GM13976 (cell line): ENCODE results near the gene KSR1.
A peak's percentile ranks its signal among the peaks of the same experiment; 100 is the strongest.

ENCODE experiments used
- DNase-seq: peaks from one replicate; pipeline ENCODE4 v3.0.0; 2012; ENCODE audit warnings: low spot score
- in situ Hi-C: fragments of 300-500 bp; cut with MboI; formaldehyde crosslinking; loops from one replicate; pipeline ENCODE4 v1.12.0; 2022; ENCODE audit warnings: low sequenced_read_pairs, mixed read lengths, inconsistent platforms; ENCODE audit not compliant: unreplicated experiment
- TF ChIP-seq, protein P1 (sequence below): IDR thresholded peaks from 2 replicates; pipeline ENCODE4 v1.5.1; 2012; ENCODE audit warnings: borderline replicate concordance, mild to moderate bottlenecking; ENCODE audit not compliant: insufficient read depth; ENCODE audit errors: extremely low read depth, missing control alignments, control extremely low read depth

KSR1 gene

DNA sequence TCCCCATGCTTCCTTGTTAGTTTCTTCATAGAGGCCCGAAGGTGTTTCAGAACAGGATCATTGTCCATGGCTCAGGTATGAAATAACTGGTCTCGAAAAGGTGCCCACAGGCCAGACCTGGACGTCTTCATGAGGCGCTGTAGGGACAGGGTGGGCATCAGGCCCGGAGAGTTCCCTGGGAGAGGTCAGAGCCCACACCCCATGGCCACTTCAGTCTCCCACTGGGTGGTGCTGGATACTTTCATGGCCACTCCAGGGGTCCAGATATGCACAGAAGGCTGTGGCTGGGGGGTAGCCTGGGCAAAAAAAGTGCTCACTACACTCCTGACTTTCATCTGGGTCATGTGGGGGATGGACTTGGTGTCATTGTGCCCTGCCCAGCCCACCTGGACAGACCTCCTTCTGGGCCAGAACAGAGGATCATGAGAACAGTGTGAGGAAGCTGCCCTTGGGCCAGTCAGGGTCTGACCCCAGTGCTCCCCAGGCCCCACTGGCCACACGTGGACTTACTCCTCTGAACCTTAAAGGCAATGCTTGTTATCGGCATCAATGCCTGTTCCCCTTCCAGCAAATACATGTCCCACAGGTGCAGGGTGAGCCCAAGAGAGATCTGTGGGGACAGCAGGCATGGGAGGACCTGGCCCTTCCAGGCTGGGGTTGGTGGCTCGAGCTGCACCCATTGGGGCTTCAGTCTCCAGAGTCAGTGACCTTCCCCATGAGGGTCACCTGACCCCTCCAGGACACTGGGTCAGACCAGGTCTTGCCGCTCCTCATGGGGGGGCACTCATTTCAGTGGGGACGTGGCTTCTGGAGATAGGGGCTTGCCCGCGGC lies 211.6 kb downstream of the KSR1 start:
- DNase-seq: peak; percentile 4
- TF ChIP-seq, protein P1, sequence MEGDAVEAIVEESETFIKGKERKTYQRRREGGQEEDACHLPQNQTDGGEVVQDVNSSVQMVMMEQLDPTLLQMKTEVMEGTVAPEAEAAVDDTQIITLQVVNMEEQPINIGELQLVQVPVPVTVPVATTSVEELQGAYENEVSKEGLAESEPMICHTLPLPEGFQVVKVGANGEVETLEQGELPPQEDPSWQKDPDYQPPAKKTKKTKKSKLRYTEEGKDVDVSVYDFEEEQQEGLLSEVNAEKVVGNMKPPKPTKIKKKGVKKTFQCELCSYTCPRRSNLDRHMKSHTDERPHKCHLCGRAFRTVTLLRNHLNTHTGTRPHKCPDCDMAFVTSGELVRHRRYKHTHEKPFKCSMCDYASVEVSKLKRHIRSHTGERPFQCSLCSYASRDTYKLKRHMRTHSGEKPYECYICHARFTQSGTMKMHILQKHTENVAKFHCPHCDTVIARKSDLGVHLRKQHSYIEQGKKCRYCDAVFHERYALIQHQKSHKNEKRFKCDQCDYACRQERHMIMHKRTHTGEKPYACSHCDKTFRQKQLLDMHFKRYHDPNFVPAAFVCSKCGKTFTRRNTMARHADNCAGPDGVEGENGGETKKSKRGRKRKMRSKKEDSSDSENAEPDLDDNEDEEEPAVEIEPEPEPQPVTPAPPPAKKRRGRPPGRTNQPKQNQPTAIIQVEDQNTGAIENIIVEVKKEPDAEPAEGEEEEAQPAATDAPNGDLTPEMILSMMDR: no peak
- in situ Hi-C loops: no loop called here

DNA sequence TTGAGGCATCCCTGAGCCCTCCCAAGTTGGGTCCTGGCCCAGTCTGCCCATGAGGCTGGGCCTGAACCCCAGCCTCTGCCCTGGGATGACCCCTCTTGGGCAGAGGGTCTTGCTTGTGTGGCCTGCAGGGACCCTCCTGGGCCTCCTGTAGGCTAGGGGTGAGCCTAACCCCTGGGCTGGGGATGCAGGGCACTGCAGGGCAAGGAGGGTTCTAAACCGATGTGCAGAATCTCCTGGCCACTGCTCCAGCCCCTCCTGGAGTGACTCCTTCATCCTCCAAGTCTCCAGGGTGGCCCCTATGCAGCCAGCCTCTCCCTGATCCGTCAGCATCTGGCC lies 212.2 kb downstream of the KSR1 start:
- in situ Hi-C loops: no loop called here
- TF ChIP-seq, protein P1: no peak
- DNase-seq: peak; percentile 6

DNA sequence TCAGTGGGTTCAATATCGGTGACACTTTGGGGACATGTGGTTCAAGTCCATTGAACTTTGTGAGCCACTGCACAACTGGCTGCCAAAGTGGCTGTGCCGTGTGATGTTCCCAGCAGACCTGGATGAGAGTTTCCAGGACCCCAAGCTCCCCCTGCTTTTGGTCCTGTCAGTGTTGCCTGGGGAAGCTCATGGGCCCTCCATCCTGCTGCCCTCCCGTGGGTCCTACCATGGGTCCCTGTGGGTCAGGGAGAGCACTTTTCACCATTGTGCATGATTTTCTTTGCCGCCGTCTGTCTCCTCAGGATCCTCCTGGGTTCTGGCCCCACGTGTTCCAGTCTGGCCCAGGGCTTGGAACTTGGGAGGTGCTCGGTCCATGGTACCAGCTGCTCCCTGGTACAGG lies 212.9 kb downstream of the KSR1 start:
- in situ Hi-C loops: no loop called here
- no peak for DNase-seq
- TF ChIP-seq, protein P1: no peak

DNA sequence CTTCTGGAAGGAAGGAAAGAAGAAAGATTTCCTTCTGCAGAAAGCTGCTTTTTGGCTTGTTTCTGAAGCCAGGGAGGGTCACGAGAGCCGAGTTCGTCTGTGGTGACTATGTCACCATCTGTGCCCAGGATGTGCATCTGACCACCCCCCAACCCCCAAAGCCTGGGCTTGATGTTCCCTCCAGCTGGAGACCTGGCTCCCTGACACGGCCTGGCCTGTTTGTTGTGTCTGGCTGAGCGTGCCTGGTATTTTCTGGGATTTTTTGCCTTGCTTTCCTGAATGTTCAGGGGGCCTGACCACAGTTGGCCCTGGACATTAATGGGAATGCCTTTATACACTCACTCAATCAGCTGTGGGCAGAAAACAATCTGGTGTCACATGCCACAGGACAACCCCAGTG lies 213.6 kb downstream of the KSR1 start:
- in situ Hi-C loops: loop anchor here (10.0 kb wide), 1 partner anchor 65 kb away; no protein-coding TSS in a partner anchor
- no peak for DNase-seq
- TF ChIP-seq, protein P1: no peak

DNA sequence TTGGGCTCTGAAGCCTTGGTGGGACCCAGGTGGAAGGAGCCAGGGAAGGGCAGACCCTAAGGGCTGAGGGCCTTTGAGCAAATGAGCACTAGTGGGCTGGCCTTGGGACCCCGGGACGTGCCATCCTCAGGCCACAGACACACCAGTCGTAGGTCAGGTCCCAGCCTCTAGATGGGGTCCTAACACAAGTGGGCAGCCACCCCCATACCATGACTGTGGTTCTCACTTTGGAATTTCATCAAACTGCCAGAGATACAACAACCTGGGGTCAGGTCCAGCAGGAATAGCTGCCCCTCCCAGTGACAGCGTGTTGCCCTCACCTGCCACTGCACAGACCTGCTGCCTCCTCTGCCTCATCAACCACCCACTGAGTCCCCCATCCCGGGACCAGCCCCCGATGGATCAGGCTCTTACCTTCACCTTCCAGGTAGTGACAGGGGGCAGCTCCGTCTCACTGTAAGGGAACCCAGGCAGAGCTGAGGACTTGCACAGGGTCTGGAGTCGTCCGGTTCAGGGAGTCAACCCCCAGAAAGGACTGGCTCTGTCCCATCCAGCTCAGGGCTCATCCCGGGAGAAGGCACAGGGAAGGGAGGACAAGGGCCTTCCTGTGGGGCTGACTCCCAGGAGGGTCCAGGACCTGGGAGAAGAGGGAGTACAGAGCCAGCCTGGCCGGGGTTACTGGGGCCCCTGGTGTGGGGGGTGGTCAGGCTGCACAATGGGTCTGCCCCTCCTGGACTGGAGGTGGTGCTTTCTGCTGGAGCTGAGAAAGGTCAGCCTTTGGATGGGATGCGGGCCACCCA lies 214.7 kb downstream of the KSR1 start:
- peak; percentile 17 for DNase-seq
- in situ Hi-C loops: loop anchor here (10.0 kb wide), 1 partner anchor 64 kb away; no protein-coding TSS in a partner anchor
- TF ChIP-seq, protein P1: no peak

DNA sequence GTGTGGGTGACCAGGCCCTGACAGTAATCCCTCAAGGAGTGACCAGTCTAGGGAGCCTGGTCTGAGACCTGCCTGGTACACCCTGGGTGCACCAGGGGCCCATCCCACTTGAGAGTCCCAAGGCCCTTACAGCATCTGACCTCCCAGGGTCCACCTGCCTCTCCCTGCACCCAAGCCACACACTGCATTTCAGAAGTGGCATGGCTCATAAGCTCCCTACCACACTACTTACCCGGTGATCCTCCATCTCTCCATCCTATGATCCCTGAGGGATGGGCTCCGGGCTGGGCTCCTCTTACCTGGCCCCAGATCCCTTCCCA lies 215.3 kb downstream of the KSR1 start:
- DNase-seq: peak; percentile 11
- in situ Hi-C loops: loop anchor here (10.0 kb wide), 1 partner anchor 63 kb away; no protein-coding TSS in a partner anchor
- TF ChIP-seq, protein P1: no peak

DNA sequence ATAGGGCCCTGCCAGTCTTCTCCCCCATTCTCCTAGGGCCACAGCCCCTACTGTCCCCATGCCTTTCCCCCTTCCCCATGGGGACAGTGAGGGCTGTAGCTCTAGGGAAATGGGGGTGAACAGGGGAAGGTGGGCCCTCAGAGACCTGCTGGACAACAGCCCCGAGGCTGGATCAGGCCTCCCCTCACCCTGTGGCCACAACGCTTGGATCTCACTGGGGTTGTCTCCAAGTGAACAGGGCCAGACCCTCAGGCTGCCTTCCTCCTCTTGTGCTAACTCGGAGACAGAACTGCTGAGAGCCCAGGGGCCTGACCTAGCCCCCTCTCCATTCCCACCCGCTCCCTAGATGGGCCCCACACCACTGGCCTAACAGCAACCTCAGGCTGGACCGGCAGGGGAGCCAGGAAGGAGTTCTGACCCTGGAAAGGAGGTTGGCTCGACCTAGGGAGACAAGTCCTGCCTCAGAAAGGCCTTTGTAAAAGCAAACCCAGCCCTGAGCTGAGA lies 215.8 kb downstream of the KSR1 start:
- in situ Hi-C loops: loop anchor here (10.0 kb wide), 1 partner anchor 63 kb away; no protein-coding TSS in a partner anchor
- peak; percentile 12 for DNase-seq
